ENCODE data around the gene CALML3.
A peak's percentile ranks its signal among the peaks of the same experiment; 100 is the strongest.

CALML3 gene

DNA sequence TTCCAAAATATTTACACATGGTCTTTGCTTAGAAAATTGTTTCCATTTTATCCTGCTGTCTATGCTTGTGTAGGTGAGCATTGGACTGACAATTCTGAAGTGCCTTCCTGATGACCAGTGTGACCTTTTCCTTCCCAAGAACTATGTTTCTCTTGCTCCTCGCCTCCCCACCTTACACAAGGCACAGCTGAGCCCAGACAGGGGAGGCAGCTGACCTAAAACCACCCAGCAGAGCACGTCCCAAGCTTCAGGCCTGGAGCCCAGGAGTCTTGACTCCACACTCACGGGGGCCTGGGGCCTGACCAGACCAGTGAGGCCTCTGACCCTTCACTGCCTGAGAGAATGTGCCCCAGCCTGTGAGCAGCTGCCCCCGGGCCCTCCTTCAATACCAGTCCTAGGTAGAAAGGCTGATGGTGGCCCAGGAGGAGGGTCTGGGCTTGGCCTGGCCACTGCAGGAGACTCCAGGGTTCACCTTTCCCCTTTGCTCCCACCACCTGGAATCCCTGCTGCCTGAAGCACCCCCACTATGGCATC lies 32.4 kb upstream of the CALML3 start:
- no peak for DNase-seq

DNA sequence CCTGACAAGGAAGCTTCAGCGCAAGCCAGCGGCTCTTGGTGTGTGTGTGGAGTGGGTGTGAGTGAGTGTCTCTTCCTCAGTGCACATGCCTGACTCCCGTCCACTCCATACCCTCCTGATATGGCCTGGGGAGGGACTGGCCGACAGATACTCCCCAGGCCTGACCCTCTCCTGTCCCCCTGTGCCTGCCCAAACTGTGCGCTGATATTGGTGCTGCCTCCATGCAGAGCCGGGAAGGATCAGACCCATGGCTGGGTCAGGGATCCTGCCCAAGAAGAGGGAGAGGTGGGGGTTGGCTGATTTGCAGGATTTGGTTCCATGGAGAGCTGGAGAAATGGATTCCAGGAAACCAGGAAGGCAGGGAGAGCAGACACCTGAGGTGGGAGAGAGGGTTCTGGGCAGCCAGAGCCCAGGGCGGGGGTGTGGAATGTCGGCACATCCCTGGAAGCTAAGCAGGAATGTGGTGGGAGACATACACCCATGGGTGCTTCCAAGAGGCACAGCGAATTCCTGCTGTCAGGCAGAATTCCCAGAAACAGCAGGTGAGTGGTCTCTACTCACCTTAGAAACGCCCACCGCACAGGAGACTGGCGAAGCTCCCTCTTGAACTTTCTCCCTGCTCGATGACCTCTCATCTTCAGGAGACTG lies 31.7 kb upstream of the CALML3 start:
- no peak for DNase-seq

DNA sequence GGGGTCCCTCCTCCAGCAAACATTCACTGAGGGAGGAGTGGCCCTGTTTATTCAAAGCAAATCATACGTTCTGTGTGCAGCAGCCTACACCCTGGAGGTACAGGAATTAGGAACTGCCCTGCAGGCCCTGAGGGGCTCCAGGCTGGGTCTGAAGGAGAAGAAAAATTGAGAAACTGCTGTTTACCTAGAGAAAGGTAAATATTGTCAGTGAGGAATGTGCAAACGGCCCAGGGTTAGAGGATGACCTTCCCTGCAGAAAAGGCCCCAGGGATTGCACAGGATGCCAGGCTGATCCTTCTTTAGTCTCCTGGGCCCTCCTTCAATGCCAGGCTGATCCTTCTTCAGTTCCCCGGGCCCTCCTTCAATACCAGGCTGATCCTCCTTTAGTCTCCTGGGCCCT lies 31.1 kb upstream of the CALML3 start:
- DNase-seq = no peak

- no peak for DNase-seq
Measured at GRCh38 chr10:5494611-5495010, 30.1 kb upstream of the CALML3 start.

GRCh38 chr10:5496261-5497250 lies 28.2 kb upstream of the CALML3 start:
- DNase-seq = no peak

DNA sequence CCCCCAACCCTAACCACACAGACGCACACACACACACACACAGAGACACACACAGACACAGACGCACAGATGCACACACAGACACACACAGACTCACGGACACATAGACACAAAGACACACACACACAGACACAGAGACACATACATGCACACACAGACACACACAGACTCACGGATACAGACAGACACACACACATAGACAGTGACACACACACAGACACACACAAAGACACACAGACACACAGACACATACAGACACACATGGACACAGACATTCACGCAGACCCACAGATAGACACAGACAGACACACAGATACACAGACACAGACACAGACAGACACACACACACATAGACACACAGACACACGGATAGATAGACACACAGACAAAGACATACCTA lies 27.5 kb upstream of the CALML3 start:
- DNase-seq = no peak

DNA sequence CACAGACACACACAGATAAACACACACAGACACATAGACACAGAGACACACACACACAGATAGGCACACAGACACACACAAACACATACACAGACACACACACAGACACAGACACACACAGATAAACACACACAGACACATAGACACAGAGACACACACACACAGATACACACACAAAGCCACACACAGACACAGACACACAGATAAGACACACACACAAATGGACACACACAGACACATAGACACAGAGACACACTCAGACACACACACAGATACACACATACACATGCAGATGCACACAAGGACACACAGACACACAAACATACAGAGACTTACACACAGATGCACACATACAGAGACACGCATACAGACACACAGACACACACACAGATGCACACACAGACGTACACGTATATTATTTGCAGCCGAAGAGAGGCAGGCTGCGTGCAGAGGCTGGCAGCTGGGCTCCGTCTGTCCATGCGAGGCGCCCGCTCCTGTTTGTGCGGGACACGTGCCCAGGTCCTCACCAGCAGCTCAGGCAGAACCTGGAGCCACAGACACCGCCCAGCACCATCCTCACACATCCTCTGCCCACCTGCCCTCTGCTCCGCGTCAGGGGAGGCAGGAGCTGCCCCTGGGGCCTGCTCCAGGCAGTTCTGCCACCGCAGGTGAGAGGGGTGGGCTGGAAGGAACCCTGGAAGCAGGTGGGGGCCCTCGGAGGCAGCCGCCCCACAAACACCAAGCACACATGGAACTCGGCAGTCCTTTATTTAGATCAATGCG lies 26.6 kb upstream of the CALML3 start:
- DNase-seq = no peak

DNA sequence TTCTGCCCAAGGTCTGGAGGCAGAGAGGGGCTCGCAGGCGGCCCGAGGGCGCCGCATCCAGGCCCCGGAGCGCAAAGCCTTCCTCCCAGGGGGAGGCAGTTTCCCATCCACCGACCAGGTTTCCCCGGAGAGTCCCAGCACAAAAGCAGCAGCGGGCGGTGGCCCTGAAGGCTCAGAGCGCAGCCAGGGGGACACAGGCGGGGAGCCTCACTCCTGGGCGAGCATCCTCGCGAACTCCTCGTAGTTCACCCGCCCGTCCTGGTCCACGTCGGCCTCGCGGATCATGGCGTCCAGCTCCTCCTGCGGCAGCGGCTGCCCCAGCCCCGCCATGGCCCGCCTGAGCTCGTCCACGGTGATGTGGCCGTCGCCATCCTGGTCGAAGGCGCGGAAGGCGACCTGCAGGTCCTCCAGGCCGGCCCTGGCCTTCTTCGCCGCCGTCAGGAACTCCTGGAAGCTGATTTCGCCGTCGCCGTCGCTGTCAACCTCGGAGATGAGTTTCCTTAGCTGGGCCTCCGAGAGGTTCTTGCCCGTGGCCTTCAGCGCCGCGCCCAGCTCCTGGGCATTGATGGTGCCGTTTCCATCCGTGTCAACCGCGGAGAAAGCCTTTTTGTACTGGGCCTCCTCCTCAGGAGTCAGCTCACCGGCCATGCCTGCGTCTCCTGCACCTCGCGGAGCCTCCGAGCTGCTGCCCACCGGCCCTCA lies 25.8 kb upstream of the CALML3 start:
- DNase-seq = no peak

- no peak for DNase-seq
Measured at GRCh38 chr10:5499493-5500140, 25.1 kb upstream of the CALML3 start, which contains the start of gene CALML5. CALML5 (minus strand) TSS chr10:5499570; CDS start chr10:5499438, 132 bp downstream.

GRCh38 chr10:5500162-5500670 lies 24.5 kb upstream of the CALML3 start:
- no peak for DNase-seq

DNA sequence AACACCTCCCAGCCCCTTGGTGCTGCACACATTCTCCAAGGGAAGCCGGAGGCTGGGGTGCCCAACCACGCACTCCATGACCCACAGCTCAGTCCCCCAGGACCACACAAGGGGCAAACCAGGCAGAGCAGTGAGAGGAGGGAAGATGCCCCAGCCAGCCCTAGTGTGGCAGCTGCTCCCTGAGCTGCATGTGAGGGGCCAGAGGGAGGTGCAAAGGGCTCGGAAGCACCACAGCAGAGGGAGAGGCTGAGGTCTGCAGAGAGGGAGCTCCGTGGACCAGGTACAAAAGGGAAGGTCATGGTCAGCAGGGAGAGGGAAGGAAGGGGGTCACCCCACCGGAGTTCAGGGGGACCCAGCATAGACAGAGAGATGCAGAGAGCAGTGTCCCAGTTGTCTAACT lies 23.9 kb upstream of the CALML3 start:
- no peak for DNase-seq

DNA sequence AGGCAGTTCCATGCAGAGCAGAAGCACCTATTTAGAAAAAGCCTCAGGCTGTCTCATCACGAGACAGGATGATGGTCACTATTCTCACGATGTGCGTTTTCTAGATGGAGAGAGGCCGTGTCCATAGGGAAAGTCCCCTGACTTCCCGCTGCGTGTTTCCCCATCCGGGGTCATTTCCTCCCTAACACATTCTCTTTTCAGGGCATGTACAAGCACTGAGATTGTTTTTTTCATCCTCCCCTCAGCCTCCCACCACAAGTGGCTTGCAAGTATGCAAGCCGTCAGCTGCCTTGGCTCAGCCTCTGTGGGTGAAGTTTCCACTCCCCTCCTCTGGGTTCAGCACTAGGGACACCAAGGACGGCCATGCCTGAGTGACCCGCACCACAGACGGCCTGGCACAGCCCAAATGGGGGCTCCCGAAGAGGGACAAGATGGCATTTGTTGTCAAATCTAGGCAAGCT lies 22.7 kb upstream of the CALML3 start:
- DNase-seq = no peak

DNA sequence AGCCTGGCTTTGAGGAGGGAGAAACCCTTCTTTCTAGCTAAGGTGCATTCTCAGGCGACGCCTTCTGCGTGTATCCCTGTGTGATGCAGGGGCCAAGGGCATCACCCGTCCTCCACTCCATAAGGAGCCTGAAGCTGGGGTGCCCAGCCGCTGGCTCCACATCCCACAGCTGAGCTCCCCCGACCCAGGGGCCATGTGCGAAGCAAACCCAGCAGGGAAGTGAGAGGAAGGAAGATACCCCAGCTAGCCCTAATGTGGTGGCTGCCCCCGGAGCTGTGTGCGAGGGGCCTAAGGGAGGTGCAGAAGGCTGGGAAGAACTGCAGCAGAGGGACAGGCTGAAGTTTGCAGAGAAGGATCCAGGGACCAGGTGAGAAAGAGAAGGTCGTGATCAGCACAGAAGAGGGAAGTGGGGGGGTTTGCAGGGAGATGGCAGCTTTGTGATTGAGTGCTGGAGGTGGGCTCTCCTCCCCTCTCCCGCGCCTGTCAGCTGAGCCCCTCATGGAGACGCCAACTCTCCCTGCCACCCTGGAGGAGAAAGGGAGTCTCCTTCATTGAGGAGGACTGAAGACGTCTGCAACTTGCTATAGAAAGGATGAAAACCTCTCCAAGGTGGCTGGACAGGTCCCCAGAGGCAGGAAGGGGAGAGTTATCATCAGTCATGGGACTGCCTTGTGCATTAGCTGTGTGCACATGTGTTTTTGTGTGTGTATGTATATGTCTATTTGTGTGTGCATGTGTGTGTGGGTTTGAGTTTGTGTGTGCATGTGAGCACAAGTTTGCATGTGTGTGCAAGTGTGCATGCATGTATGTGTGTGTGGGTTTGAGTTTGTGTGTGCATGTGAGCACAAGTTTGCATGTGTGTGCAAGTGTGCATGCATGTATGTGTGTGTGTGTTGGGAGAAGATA lies 21.9 kb upstream of the CALML3 start:
- DNase-seq = no peak

GRCh38 chr10:5503477-5503835 lies 21.3 kb upstream of the CALML3 start:
- peak; percentile 43 for DNase-seq

- DNase-seq = no peak
Measured at GRCh38 chr10:5504146-5505072, 20.4 kb upstream of the CALML3 start.

DNA sequence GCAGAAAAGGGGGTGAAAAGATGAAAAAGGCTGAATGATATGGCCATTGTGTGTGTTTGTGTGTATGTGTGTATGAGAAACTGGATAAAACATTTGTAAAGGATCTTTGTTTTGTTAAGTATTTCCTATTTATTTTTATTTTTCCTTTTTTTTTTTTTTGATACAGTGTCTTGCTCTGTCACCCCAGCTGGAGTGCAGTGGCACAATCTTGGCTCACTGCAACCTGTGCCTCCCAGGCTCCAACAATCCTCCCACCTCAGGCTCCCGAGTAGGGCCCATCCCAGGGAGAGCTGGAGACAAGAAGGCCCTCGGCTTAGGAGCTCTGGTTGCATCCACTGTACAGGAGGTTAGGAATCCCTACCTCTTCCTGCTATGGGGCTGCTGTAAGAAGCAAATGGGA lies 18.5 kb upstream of the CALML3 start:
- DNase-seq = no peak

- no peak for DNase-seq
Measured at GRCh38 chr10:5506751-5507648, 17.8 kb upstream of the CALML3 start.

DNA sequence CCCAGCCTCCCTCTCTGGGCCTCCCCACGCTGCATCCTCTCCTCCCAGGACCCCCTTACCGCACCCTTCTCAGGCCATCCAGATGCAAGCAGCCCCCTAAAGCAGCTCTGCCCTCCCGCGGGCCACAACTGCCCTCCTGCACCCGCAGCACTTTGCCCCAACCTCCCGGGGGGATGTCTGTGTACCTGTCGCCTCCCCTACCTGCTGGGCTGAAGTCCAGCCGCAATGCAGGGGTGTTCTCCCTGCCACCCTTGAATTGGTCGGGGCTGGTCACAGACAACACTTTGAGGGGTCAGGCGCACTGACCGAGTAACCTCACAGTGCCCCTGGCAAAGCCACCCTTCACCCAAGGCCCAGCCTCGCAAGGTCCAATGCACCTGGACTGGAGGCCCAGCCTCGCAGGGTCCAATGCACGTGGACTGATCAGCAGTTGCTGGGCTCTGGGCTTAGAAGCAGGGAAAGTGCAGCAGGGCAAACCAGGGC lies 17.1 kb upstream of the CALML3 start:
- no peak for DNase-seq

All from NCI-H2029 (cell line).